ENCODE data around the gene KLC4. TPM values are rescaled to one million over a fixed set of nuclear protein-coding genes. Genes with fewer than 3 reads are reported as not detected.
"Not testable (repeated sequence)": the region's sequence is repeated elsewhere in the genome, so short reads cannot be mapped to it uniquely, and the experiment has no call there.

KLC4 gene
- polyA plus RNA-seq, 1 experiment = 16.8 TPM

DNA sequence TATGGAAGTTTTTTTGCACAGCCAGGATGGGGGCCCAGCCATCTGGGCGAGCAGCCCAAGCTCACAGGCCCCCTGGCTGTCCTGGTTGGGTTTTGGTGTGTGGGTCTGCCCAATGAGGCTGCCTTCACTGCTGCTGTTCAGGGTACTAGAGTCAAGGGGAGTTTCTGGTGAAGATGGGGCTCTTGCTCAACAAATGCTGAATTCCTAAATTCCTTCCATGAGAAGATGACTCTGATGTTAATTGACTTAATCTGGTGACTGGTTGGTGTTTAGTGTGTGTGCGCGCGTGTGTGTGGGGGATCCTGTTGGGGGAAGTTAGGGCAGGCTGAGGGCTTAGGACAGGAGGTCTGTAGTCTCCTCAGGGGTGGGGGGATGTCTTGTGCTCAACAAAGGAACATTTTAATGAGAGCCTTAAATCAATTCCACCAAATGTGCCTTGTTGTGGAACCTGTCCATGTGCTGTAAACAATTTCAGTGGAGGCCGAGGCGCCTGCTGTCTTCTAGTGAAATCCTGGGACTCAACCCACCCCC is 18.6 kb downstream of the KLC4 start:
- peak overlapping the region; percentile 79 for H3K4me3 ChIP-seq (ENCODE audit: low read depth, low read length)

DNA sequence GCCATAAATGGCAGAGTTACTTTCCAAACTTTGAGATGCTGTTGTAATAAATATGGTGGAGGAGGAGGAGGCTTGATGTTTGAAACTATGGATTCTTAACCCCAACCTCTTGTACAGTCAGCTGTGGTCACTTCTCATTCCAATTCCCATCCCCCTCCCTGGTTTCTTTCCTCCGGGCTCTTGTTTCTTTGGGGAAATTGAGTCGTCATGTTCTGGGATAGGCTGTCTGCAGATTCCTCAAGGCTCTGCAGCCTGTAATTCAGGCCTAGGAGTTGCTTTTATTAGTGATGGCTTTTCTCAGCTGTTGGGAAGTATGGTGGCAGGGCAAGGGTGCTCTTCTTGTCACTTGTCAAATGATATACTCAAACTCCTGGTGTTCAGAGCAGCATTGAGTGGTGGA is 19.3 kb downstream of the KLC4 start:
- DNase-seq (ENCODE audit: low read depth) = peak; percentile 74
- ChIA-PET POLR2A (interaction anchor here (0.5 kb wide), 1 partner anchor 17 kb away, joined by 5 read pairs; no protein-coding TSS in a partner anchor), CTCF (interaction anchor here (0.7 to 1.0 kb wide), 2 partner anchors 18 to 65 kb away, joined by 3 read pairs; no protein-coding TSS in a partner anchor)
- peak overlapping the region; percentile 79; the same call in 1 of the 2 replicates for H3K4me3 ChIP-seq (ENCODE audit: low read depth, low read length)
- H3K27me3 ChIP-seq (ENCODE audit: control insufficient read depth, insufficient read depth, low read length) = no peaks in the 10 kb centered on the region
- no peaks in the 10 kb centered on the region for H3K36me3 ChIP-seq (ENCODE audit: control insufficient read depth, insufficient read depth, low read length)
- TF ChIP-seq, protein P1, sequence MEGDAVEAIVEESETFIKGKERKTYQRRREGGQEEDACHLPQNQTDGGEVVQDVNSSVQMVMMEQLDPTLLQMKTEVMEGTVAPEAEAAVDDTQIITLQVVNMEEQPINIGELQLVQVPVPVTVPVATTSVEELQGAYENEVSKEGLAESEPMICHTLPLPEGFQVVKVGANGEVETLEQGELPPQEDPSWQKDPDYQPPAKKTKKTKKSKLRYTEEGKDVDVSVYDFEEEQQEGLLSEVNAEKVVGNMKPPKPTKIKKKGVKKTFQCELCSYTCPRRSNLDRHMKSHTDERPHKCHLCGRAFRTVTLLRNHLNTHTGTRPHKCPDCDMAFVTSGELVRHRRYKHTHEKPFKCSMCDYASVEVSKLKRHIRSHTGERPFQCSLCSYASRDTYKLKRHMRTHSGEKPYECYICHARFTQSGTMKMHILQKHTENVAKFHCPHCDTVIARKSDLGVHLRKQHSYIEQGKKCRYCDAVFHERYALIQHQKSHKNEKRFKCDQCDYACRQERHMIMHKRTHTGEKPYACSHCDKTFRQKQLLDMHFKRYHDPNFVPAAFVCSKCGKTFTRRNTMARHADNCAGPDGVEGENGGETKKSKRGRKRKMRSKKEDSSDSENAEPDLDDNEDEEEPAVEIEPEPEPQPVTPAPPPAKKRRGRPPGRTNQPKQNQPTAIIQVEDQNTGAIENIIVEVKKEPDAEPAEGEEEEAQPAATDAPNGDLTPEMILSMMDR (IDR thresholded peaks at IDR 0.05; ENCODE audit: insufficient read depth, low read depth, low read length) = no peak

More for the DNA sequence above, 18.6 kb downstream of the KLC4 start:
- Histone ChIP-seq H3K27me3 (ENCODE audit: control insufficient read depth, insufficient read depth, low read length) (no peaks in the 10 kb centered on the region), H3K36me3 (ENCODE audit: control insufficient read depth, insufficient read depth, low read length) (no peaks in the 10 kb centered on the region)
- CTCF ChIA-PET = interaction anchor here (1.1 to 5.7 kb wide), 4 partner anchors 42 to 65 kb away, joined by 5 to 42 read pairs (median 9); no protein-coding TSS in a partner anchor
- POLR2A ChIA-PET = interaction anchor here (0.5 kb wide), 1 partner anchor 18 kb away, joined by 5 read pairs; no protein-coding TSS in a partner anchor
- DNase-seq (ENCODE audit: low read depth) = no peak
- TF ChIP-seq, protein P1 (IDR thresholded peaks at IDR 0.05; ENCODE audit: insufficient read depth, low read depth, low read length) = 0 out of 2 replicates have a peak, but pooled peaks have one; percentile 25

DNA sequence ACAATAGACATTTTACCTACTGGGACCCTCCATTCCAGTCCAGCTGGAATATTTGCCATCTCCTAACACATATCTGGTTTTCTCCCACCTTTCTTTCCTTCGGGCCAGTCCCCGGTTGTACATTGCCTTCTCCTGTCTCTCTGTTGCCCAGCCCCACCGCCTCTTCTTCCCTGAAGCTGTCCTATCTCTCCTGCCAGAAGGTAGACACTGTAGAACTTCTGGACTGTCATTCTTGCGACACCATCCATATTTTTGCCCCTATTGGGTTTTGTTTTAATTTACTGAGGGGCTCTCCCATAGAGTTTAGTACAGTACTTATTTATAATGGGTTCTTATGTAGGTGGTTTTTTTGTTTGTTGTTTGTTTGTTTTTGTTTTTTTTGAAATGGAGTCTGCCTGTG is 21.6 kb downstream of the KLC4 start:
- Histone ChIP-seq H3K36me3 (ENCODE audit: control insufficient read depth, insufficient read depth, low read length) (no peaks in the 10 kb centered on the region), H3K4me3 (ENCODE audit: low read depth, low read length) (no peak overlapping the region), H3K27me3 (ENCODE audit: control insufficient read depth, insufficient read depth, low read length) (no peaks in the 10 kb centered on the region)
- TF ChIP-seq, protein P1 (IDR thresholded peaks at IDR 0.05; ENCODE audit: insufficient read depth, low read depth, low read length) = no peak
- CTCF ChIA-PET = interaction anchor here (1.2 to 2.6 kb wide), 2 partner anchors 11 to 49 kb away, joined by 3 to 12 read pairs; no protein-coding TSS in a partner anchor
- DNase-seq (ENCODE audit: low read depth) = no peak
- POLR2A ChIA-PET = no interaction called here

DNA sequence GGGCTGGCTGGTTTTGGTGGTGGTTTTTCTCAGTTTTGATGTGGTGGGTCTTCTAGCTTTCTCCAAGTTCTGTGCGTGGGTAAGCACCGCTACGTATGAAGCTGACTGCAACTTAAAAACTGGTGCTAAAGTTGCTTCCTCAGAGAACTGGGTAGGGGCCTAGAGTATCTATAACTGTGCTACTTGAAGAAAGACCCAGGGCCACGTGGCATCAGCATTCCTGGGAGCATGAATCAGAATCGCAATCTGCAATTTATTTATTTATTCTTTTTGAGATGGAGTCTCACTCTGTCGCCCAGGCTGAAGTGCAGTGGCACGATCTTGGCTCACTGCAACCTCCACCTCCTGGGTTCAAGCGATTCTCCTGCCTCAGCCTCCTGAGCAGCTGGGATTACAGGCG is 22.5 kb downstream of the KLC4 start:
- CTCF ChIA-PET = interaction anchor here (0.9 to 2.6 kb wide), 3 partner anchors 10 to 48 kb away, joined by 3 to 12 read pairs (median 4); no protein-coding TSS in a partner anchor
- H3K36me3 ChIP-seq (ENCODE audit: control insufficient read depth, insufficient read depth, low read length); DNase-seq (ENCODE audit: low read depth); H3K4me3 ChIP-seq (ENCODE audit: low read depth, low read length); POLR2A ChIA-PET; H3K27me3 ChIP-seq (ENCODE audit: control insufficient read depth, insufficient read depth, low read length): not testable (repeated sequence)

DNA sequence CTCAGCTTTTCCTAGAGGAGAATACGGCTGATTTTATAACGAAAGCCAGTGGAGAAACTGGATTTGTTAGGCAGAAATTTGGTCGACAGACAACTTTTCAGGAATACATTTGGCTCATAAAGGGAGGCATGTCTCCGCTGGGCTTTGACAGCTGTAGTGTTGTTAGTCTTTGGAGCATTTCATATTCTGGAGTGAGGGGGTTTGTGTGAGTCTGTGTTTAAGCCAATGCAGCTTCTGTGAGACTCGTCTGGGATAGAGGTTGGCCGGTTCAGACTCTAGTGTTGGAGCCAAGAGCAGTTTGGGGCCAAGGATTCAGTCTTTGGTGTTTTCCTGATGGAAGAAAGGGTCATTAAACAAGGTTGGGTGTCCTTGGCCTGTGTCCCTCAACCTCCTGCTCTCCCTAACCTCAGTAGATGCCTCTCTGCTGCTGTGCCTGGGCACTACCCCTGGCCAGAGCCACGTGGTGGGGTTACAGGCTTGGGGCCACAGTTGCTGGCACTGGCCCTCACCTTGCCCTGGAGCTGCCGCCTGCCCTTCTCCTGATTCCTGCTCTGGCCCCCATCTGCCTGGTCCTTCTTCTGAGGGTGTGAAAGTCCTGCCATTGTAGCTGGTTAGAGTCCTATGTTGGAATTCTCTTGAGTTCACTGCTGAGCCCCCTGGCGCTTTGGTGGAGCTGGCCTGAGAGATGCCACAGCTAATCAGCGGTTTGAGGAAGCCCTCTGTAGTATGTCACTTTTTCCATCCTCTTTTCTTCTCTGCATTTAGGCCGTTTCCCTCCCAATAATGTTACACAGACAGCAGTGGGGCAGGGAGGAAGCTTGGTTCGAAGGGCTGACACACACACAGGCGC is 23.6 kb downstream of the KLC4 start:
- CTCF ChIA-PET = interaction anchor here (2.6 kb wide), 1 partner anchor 47 kb away, joined by 12 read pairs; no protein-coding TSS in a partner anchor
- TF ChIP-seq, protein P1 (IDR thresholded peaks at IDR 0.05; ENCODE audit: insufficient read depth, low read depth, low read length) = no peak
- no peak for DNase-seq (ENCODE audit: low read depth)
- Histone ChIP-seq H3K27me3 (ENCODE audit: control insufficient read depth, insufficient read depth, low read length) (no peaks in the 10 kb centered on the region), H3K4me3 (ENCODE audit: low read depth, low read length) (no peak overlapping the region), H3K36me3 (ENCODE audit: control insufficient read depth, insufficient read depth, low read length) (no peaks in the 10 kb centered on the region)
- POLR2A ChIA-PET = no interaction called here

All from BJ (cell line).